Prostate gland (tissue), 2 donors: ENCODE results near the gene MCF2L2.

Experiments used
- POLR2A ChIP-seq: fragments of 450-650 bp; IDR thresholded peaks from one replicate; pipeline ENCODE4 v1.6.1; 2016; ENCODE audit warnings: antibody characterized with exemption, mild to moderate bottlenecking
- POLR2AphosphoS5 ChIP-seq: sonication (generic); formaldehyde crosslinking; IDR thresholded peaks from one replicate; pipeline ENCODE4 v1.6.1; 2017; ENCODE audit warnings: antibody characterized with exemption
- TF ChIP-seq, protein P1 (sequence below), 4 experiments: fragments of 200-600 bp in 2 of 4; fragments of 450-650 bp in 2 of 4; sonication (generic) in 2 of 4; IDR thresholded peaks; 1 replicate in 3 of 4; 2 replicates in 1 of 4; pipeline ENCODE4 v1.5.1; 2016 to 2019; ENCODE audit warnings: antibody characterized with exemption in 4 of 4, mild to moderate bottlenecking in 2 of 4, moderate library complexity in 2 of 4

DNA sequence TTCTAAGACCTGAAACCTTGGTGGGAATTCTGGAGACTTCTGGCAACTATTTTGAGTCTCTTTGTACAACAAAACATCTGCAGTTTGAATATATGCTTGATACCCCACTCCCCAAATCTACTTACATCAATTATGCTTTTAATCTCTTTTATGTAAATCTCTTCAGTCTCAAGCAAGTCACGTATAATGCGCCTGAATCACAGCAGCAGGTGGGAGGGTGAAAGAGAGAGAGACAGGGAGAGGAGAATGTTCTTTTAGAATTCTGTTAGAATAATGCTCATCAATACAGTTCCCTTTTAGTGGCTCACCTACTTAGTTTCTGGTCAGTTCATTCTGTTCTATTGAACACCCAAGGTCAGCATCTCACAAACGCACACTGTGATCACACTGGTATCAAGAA lies 197.6 kb downstream of the MCF2L2 start:
- TF ChIP-seq, protein P1, sequence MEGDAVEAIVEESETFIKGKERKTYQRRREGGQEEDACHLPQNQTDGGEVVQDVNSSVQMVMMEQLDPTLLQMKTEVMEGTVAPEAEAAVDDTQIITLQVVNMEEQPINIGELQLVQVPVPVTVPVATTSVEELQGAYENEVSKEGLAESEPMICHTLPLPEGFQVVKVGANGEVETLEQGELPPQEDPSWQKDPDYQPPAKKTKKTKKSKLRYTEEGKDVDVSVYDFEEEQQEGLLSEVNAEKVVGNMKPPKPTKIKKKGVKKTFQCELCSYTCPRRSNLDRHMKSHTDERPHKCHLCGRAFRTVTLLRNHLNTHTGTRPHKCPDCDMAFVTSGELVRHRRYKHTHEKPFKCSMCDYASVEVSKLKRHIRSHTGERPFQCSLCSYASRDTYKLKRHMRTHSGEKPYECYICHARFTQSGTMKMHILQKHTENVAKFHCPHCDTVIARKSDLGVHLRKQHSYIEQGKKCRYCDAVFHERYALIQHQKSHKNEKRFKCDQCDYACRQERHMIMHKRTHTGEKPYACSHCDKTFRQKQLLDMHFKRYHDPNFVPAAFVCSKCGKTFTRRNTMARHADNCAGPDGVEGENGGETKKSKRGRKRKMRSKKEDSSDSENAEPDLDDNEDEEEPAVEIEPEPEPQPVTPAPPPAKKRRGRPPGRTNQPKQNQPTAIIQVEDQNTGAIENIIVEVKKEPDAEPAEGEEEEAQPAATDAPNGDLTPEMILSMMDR (IDR thresholded peaks at IDR 0.05) = no peak
- TF ChIP-seq POLR2AphosphoS5 = no peak
- TF ChIP-seq POLR2A = no peak
